GM23338 (cell line): ENCODE results near the gene FTCD. TPM values are rescaled to one million over a fixed set of nuclear protein-coding genes. Genes with fewer than 3 reads are reported as not detected.

ENCODE experiments used
- ATAC-seq: fragments of 200-7000 bp; cut with Tn5 transposase; 3 replicates; pipeline ENCODE4 v1.9.1; 2020
- DNase-seq: peaks from one replicate; pipeline ENCODE4 v3.0.0-alpha.2; 2015; ENCODE audit warnings: low spot score
- H2AFZ ChIP-seq: fragments of 200-600 bp; sonication (generic); 2 replicates; pipeline ENCODE4 v1.8.0; 2016; ENCODE audit warnings: antibody characterized with exemption, mild to moderate bottlenecking, moderate library complexity
- H3F3A ChIP-seq: fragments of 200-600 bp; sonication (generic); replicated peaks from 2 replicates; pipeline ENCODE4 v1.8.0; 2017; ENCODE audit warnings: antibody characterized with exemption, mixed run types, low read depth
- H3K27ac ChIP-seq: fragments of 200-600 bp; sonication (generic); 2 replicates; pipeline ENCODE4 v1.6.1; 2016; ENCODE audit warnings: low read depth
- H3K27me3 ChIP-seq: fragments of 200-600 bp; sonication (generic); 2 replicates; pipeline ENCODE4 v1.8.0; 2016; ENCODE audit warnings: mild to moderate bottlenecking, mixed run types, moderate library complexity; ENCODE audit not compliant: insufficient read depth
- H3K36me3 ChIP-seq: fragments of 200-600 bp; sonication (generic); 2 replicates; pipeline ENCODE4 v1.8.0; 2016; ENCODE audit warnings: mild to moderate bottlenecking; ENCODE audit not compliant: insufficient read depth
- H3K4me1 ChIP-seq: fragments of 200-600 bp; sonication (generic); 2 replicates; pipeline ENCODE4 v1.8.0; 2016; ENCODE audit warnings: mild to moderate bottlenecking, moderate library complexity; ENCODE audit not compliant: insufficient read depth
- H3K4me2 ChIP-seq: fragments of 200-600 bp; sonication (generic); 2 replicates; pipeline ENCODE4 v1.7.1; 2017; ENCODE audit warnings: mixed run types
- H3K4me3 ChIP-seq: fragments of 200-600 bp; sonication (generic); 2 replicates; pipeline ENCODE4 v1.6.1; 2016; ENCODE audit warnings: mixed run types
- H3K79me2 ChIP-seq: fragments of 200-600 bp; sonication (generic); replicated peaks from 2 replicates; pipeline ENCODE4 v1.8.0; 2017; ENCODE audit warnings: mild to moderate bottlenecking; ENCODE audit not compliant: insufficient read depth
- H3K9me2 ChIP-seq: fragments of 200-600 bp; sonication (generic); 2 replicates; pipeline ENCODE4 v1.8.0; 2017; ENCODE audit not compliant: insufficient read depth
- H4K20me1 ChIP-seq: fragments of 200-600 bp; sonication (generic); replicated peaks from 2 replicates; pipeline ENCODE4 v1.8.0; 2017; ENCODE audit warnings: mild to moderate bottlenecking; ENCODE audit not compliant: insufficient read depth
- H3K27ac Mint-ChIP-seq: 2 replicates; pipeline ENCODE4 v1.8.0; 2020; ENCODE audit warnings: inconsistent platforms, mild to moderate bottlenecking, moderate library complexity, mixed read lengths
- H3K27me3 Mint-ChIP-seq: 3 replicates; pipeline ENCODE4 v1.8.0; 2022; ENCODE audit warnings: low read depth, mild to moderate bottlenecking, moderate library complexity, mixed read lengths, inconsistent platforms; ENCODE audit not compliant: insufficient read depth, poor library complexity
- H3K36me3 Mint-ChIP-seq: 3 replicates; pipeline ENCODE4 v1.8.0; 2021; ENCODE audit warnings: low read depth, mild to moderate bottlenecking, inconsistent platforms, moderate library complexity, mixed read lengths
- H3K4me1 Mint-ChIP-seq: 3 replicates; pipeline ENCODE4 v1.8.0; 2020; ENCODE audit warnings: mild to moderate bottlenecking, inconsistent platforms, mixed read lengths
- H3K4me3 Mint-ChIP-seq: 3 replicates; pipeline ENCODE4 v1.8.0; 2021; ENCODE audit warnings: moderate library complexity, mild to moderate bottlenecking, inconsistent platforms, mixed read lengths
- H3K9me3 Mint-ChIP-seq: 3 replicates; pipeline ENCODE4 v1.8.0; 2020; ENCODE audit warnings: moderate library complexity, mild to moderate bottlenecking, inconsistent platforms, mixed read lengths
- CREB1 ChIP-seq: fragments of 250-450 bp; sonication (Bioruptor Pico); IDR thresholded peaks from 2 replicates; pipeline ENCODE4 v1.5.0; 2020; ENCODE audit warnings: low read depth, mild to moderate bottlenecking, moderate library complexity
- EZH2 ChIP-seq: fragments of 200-600 bp; sonication (generic); IDR thresholded peaks from one replicate; pipeline ENCODE4 v1.8.0; 2017; ENCODE audit warnings: antibody characterized with exemption, mild to moderate bottlenecking, low read depth; ENCODE audit not compliant: unreplicated experiment
- EZH2phosphoT487 ChIP-seq: fragments of 200-600 bp; sonication (generic); IDR thresholded peaks from one replicate; pipeline ENCODE4 v1.8.1; 2018; ENCODE audit warnings: antibody characterized with exemption; ENCODE audit not compliant: unreplicated experiment
- JUNB ChIP-seq: IDR thresholded peaks from one replicate; pipeline ENCODE4 v1.6.1; 2016; ENCODE audit warnings: antibody characterized with exemption; ENCODE audit not compliant: unreplicated experiment
- NANOG ChIP-seq: IDR thresholded peaks from 2 replicates; pipeline ENCODE4 v1.6.1; 2016; ENCODE audit warnings: antibody characterized with exemption, borderline replicate concordance
- POLR2AphosphoS5 ChIP-seq: IDR thresholded peaks from 2 replicates; pipeline ENCODE4 v1.6.1; 2016; ENCODE audit warnings: antibody characterized with exemption, low read depth
- STAT1 ChIP-seq: IDR thresholded peaks from one replicate; pipeline ENCODE4 v1.6.1; 2016; ENCODE audit warnings: antibody characterized with exemption; ENCODE audit not compliant: unreplicated experiment
- ZNF114 ChIP-seq: fragments of 250-450 bp; sonication (Bioruptor Pico); IDR thresholded peaks from 2 replicates; pipeline ENCODE4 v1.5.0; 2020; ENCODE audit warnings: mild to moderate bottlenecking, moderate library complexity
- ZNF331 ChIP-seq: fragments of 250-450 bp; sonication (Bioruptor Pico); IDR thresholded peaks from 2 replicates; pipeline ENCODE4 v1.5.0; 2020; ENCODE audit warnings: low read depth, mild to moderate bottlenecking, moderate library complexity
- polyA plus RNA-seq: library from polyadenylated mRNA; unstranded; fragments of >200 nt; fragmentation: Nextera tagmentation; extraction: Ambion mirVana; gene quantifications from 2 replicates; pipeline ENCODE4 v1.2.1, GENCODE V29; 2016
- total RNA-seq: library from RNA; depleted of rRNA; stranded (reverse); fragments of >200 nt; shearing (Covaris generic); gene quantifications from 2 replicates; pipeline ENCODE4 v1.2.3, GENCODE V29; 2014
- TF ChIP-seq, protein P1 (sequence below): fragments of 250-450 bp; sonication (Bioruptor Pico); IDR thresholded peaks from 2 replicates; pipeline ENCODE4 v1.5.0; 2020; ENCODE audit warnings: mild to moderate bottlenecking, moderate library complexity
- TF ChIP-seq, protein P2 (sequence below): IDR thresholded peaks from 2 replicates; pipeline ENCODE4 v1.6.1; 2016; ENCODE audit warnings: antibody characterized with exemption
- TF ChIP-seq, protein P3 (sequence below), 2 experiments: fragments of 200-600 bp in 1 of 2; sonication (generic) in 1 of 2; conservative IDR thresholded peaks; 2 replicates each; pipeline versions ENCODE4 v1.5.1 to v1.6.1; 2016 to 2017; ENCODE audit warnings: antibody characterized with exemption in 2 of 2, low read depth in 2 of 2, mild to moderate bottlenecking in 2 of 2, moderate library complexity in 1 of 2
- TF ChIP-seq, protein P4 (sequence below): IDR thresholded peaks from one replicate; pipeline ENCODE4 v1.6.1; 2018; ENCODE audit warnings: antibody characterized with exemption; ENCODE audit not compliant: unreplicated experiment

Gene FTCD
- total and polyA plus RNA-seq, 2 experiments from 2014 or later = 0.90 to 2.3 TPM

DNA sequence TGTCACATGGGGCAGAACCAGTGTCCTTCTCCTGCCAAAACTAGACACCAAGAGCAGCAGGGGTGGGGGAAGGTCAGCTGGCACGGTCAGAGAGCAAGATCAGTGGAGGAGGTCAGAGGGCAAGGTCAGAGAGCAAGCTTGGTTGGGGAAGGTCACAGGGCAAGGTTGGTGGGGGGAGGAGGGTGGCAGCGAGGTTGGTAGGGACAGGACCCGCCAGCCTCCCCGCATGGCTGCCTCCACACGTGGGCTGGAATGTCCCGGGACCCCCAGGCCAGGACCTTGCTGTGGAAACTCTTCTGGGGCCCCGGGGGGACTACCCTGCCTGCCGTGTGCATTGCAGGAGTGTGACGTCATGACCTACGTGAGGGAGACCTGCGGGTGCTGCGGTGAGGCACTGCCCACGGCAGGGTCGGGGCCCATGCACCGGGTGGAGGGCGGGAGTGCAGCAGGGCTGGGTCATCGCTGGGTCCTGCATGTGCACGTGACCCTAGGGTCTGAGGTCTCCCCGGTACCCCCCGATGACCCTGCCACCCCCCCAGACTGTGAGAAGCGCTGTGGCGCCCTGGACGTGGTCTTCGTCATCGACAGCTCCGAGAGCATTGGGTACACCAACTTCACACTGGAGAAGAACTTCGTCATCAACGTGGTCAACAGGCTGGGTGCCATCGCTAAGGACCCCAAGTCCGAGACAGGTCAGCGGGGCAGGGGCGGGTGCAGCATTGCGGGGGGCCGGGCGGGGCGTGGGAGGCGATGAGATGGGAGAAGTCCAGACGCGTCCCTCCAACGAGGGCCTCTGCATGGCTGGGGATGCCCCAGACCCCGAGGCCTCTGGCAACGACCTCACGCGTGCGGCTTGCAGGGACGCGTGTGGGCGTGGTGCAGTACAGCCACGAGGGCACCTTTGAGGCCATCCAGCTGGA is 30.2 kb downstream of the FTCD start:
- H3K27me3 ChIP-seq = no peaks in the 10 kb centered on the region
- H3F3A ChIP-seq = no peaks in the 10 kb centered on the region
- no peak overlapping the region for H2AFZ ChIP-seq
- Mint-ChIP-seq H3K4me3 (no peak overlapping the region), H3K9me3 (no peaks in the 10 kb centered on the region), H3K4me1 (peaks cover 4% of the 10 kb centered on the region; the same call in 2 of the 3 replicates), H3K27ac (no peak overlapping the region), H3K36me3 (peaks cover 9% of the 10 kb centered on the region; the same call in 2 of the 3 replicates), H3K27me3 (peaks cover 12% of the 10 kb centered on the region)
- no peaks in the 10 kb centered on the region for H3K9me2 ChIP-seq
- no peaks in the 10 kb centered on the region for H4K20me1 ChIP-seq
- no peak for DNase-seq
- TF ChIP-seq, protein P1, sequence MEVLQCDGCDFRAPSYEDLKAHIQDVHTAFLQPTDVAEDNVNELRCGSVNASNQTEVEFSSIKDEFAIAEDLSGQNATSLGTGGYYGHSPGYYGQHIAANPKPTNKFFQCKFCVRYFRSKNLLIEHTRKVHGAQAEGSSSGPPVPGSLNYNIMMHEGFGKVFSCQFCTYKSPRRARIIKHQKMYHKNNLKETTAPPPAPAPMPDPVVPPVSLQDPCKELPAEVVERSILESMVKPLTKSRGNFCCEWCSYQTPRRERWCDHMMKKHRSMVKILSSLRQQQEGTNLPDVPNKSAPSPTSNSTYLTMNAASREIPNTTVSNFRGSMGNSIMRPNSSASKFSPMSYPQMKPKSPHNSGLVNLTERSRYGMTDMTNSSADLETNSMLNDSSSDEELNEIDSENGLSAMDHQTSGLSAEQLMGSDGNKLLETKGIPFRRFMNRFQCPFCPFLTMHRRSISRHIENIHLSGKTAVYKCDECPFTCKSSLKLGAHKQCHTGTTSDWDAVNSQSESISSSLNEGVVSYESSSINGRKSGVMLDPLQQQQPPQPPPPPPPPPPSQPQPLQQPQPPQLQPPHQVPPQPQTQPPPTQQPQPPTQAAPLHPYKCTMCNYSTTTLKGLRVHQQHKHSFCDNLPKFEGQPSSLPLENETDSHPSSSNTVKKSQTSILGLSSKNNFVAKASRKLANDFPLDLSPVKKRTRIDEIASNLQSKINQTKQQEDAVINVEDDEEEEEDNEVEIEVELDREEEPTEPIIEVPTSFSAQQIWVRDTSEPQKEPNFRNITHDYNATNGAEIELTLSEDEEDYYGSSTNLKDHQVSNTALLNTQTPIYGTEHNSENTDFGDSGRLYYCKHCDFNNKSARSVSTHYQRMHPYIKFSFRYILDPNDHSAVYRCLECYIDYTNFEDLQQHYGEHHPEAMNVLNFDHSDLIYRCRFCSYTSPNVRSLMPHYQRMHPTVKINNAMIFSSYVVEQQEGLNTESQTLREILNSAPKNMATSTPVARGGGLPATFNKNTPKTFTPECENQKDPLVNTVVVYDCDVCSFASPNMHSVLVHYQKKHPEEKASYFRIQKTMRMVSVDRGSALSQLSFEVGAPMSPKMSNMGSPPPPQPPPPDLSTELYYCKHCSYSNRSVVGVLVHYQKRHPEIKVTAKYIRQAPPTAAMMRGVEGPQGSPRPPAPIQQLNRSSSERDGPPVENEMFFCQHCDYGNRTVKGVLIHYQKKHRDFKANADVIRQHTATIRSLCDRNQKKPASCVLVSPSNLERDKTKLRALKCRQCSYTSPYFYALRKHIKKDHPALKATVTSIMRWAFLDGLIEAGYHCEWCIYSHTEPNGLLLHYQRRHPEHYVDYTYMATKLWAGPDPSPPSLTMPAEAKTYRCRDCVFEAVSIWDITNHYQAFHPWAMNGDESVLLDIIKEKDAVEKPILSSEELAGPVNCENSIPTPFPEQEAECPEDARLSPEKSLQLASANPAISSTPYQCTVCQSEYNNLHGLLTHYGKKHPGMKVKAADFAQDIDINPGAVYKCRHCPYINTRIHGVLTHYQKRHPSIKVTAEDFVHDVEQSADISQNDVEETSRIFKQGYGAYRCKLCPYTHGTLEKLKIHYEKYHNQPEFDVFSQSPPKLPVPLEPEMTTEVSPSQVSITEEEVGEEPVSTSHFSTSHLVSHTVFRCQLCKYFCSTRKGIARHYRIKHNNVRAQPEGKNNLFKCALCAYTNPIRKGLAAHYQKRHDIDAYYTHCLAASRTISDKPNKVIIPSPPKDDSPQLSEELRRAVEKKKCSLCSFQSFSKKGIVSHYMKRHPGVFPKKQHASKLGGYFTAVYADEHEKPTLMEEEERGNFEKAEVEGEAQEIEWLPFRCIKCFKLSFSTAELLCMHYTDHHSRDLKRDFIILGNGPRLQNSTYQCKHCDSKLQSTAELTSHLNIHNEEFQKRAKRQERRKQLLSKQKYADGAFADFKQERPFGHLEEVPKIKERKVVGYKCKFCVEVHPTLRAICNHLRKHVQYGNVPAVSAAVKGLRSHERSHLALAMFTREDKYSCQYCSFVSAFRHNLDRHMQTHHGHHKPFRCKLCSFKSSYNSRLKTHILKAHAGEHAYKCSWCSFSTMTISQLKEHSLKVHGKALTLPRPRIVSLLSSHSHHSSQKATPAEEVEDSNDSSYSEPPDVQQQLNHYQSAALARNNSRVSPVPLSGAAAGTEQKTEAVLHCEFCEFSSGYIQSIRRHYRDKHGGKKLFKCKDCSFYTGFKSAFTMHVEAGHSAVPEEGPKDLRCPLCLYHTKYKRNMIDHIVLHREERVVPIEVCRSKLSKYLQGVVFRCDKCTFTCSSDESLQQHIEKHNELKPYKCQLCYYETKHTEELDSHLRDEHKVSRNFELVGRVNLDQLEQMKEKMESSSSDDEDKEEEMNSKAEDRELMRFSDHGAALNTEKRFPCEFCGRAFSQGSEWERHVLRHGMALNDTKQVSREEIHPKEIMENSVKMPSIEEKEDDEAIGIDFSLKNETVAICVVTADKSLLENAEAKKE = no peak
- TF ChIP-seq EZH2phosphoT487 (no peak), POLR2AphosphoS5 (no peak), NANOG (no peak), CREB1 (no peak), EZH2 (no peak), ZNF331 (CRISPR knock-in tag) (no peak), ZNF114 (no peak), JUNB (no peak), STAT1 (no peak)
- TF ChIP-seq, protein P2, sequence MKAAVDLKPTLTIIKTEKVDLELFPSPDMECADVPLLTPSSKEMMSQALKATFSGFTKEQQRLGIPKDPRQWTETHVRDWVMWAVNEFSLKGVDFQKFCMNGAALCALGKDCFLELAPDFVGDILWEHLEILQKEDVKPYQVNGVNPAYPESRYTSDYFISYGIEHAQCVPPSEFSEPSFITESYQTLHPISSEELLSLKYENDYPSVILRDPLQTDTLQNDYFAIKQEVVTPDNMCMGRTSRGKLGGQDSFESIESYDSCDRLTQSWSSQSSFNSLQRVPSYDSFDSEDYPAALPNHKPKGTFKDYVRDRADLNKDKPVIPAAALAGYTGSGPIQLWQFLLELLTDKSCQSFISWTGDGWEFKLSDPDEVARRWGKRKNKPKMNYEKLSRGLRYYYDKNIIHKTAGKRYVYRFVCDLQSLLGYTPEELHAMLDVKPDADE = no peak
- TF ChIP-seq, protein P3, sequence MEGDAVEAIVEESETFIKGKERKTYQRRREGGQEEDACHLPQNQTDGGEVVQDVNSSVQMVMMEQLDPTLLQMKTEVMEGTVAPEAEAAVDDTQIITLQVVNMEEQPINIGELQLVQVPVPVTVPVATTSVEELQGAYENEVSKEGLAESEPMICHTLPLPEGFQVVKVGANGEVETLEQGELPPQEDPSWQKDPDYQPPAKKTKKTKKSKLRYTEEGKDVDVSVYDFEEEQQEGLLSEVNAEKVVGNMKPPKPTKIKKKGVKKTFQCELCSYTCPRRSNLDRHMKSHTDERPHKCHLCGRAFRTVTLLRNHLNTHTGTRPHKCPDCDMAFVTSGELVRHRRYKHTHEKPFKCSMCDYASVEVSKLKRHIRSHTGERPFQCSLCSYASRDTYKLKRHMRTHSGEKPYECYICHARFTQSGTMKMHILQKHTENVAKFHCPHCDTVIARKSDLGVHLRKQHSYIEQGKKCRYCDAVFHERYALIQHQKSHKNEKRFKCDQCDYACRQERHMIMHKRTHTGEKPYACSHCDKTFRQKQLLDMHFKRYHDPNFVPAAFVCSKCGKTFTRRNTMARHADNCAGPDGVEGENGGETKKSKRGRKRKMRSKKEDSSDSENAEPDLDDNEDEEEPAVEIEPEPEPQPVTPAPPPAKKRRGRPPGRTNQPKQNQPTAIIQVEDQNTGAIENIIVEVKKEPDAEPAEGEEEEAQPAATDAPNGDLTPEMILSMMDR (conservative IDR thresholded peaks at IDR 0.05; ENCODE audit: low read depth in 2 of 2) = no peak
- TF ChIP-seq, protein P4, sequence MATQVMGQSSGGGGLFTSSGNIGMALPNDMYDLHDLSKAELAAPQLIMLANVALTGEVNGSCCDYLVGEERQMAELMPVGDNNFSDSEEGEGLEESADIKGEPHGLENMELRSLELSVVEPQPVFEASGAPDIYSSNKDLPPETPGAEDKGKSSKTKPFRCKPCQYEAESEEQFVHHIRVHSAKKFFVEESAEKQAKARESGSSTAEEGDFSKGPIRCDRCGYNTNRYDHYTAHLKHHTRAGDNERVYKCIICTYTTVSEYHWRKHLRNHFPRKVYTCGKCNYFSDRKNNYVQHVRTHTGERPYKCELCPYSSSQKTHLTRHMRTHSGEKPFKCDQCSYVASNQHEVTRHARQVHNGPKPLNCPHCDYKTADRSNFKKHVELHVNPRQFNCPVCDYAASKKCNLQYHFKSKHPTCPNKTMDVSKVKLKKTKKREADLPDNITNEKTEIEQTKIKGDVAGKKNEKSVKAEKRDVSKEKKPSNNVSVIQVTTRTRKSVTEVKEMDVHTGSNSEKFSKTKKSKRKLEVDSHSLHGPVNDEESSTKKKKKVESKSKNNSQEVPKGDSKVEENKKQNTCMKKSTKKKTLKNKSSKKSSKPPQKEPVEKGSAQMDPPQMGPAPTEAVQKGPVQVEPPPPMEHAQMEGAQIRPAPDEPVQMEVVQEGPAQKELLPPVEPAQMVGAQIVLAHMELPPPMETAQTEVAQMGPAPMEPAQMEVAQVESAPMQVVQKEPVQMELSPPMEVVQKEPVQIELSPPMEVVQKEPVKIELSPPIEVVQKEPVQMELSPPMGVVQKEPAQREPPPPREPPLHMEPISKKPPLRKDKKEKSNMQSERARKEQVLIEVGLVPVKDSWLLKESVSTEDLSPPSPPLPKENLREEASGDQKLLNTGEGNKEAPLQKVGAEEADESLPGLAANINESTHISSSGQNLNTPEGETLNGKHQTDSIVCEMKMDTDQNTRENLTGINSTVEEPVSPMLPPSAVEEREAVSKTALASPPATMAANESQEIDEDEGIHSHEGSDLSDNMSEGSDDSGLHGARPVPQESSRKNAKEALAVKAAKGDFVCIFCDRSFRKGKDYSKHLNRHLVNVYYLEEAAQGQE = no peak
- no peaks in the 10 kb centered on the region for H3K79me2 ChIP-seq
- H3K4me2 ChIP-seq = no peak overlapping the region
- H3K4me1 ChIP-seq = no peaks in the 10 kb centered on the region
- no peak for ATAC-seq
- no peak overlapping the region for H3K4me3 ChIP-seq
- no peak overlapping the region for H3K27ac ChIP-seq
- H3K36me3 ChIP-seq = no peaks in the 10 kb centered on the region
